ENCODE data around the gene PSMB1. TPM values are rescaled to one million over a fixed set of nuclear protein-coding genes. Genes with fewer than 3 reads are reported as not detected.

PSMB1 gene
- total and polyA plus RNA-seq, 4 donors = 118 to 365 (median 228) TPM

DNA sequence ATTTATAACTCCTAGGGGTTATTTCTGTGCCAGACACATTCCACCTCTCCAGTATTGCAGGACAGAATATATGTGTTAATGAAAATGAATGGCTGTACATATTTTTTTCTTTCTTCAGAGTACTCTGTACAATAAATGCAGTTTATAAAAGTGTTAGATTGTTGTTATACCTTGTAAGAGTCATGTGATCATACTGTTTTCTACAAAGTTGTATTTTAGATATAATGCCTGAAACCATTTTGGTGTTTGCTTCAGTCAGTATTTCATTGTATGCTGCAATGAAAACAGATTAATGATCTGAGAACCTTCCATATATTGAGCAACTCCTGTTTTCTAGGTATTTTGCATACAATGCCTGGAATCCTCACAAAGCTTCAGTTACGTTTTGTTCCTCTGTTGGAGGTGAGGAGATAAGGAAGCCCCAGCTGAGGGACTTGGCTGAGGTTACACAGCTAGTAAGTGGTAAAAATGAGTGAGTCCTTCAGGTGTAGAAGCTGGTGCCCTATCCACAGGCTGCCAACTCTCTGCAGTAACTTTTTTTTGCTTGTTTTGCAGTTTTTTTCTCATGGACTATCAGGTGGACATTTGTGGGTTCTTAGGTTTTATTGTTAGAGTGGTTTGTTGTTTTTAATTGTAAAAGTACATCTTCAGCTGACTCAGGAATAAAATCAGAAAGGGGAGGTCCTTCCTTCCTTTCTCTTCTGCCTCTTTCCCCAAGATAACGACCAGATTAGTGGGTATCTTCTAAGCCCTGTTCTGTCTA lies 19.8 kb upstream of the PSMB1 start:
- Histone ChIP-seq H3K9me3 (ENCODE audit: control insufficient read depth in 4 of 4, insufficient read depth in 3 of 4, low read length in 3 of 4) (no peaks in the 10 kb centered on the region), H3K4me3 (no peak overlapping the region), H3K27ac (ENCODE audit: low read depth in 1 of 2, low read length in 1 of 2) (no peak overlapping the region), H3K9ac (ENCODE audit: insufficient read depth in 1 of 2, low read length in 2 of 2) (no peak overlapping the region), H3K4me1 (ENCODE audit: control insufficient read depth in 5 of 5, insufficient read depth in 5 of 5, low read length in 5 of 5) (peaks cover 0 to 1% (median 0%) of the 10 kb centered on the region in 5 donors), H3K36me3 (ENCODE audit: control insufficient read depth in 4 of 4, insufficient read depth in 4 of 4, low read length in 4 of 4) (peaks cover 24 to 50% (median 32%) of the 10 kb centered on the region in 4 donors), H3K27me3 (ENCODE audit: control insufficient read depth in 3 of 3, insufficient read depth in 3 of 3, low read length in 2 of 3) (no peaks in the 10 kb centered on the region)
- TF ChIP-seq, protein P1, sequence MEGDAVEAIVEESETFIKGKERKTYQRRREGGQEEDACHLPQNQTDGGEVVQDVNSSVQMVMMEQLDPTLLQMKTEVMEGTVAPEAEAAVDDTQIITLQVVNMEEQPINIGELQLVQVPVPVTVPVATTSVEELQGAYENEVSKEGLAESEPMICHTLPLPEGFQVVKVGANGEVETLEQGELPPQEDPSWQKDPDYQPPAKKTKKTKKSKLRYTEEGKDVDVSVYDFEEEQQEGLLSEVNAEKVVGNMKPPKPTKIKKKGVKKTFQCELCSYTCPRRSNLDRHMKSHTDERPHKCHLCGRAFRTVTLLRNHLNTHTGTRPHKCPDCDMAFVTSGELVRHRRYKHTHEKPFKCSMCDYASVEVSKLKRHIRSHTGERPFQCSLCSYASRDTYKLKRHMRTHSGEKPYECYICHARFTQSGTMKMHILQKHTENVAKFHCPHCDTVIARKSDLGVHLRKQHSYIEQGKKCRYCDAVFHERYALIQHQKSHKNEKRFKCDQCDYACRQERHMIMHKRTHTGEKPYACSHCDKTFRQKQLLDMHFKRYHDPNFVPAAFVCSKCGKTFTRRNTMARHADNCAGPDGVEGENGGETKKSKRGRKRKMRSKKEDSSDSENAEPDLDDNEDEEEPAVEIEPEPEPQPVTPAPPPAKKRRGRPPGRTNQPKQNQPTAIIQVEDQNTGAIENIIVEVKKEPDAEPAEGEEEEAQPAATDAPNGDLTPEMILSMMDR (IDR thresholded peaks at IDR 0.05; ENCODE audit: control extremely low read depth, extremely low read depth) = no peak
- WGBS, 2 donors = 63 to 78% methylated on average over 2 of the region's 2 CpGs
- DNase-seq (no peak), ATAC-seq (ENCODE audit: insufficient read depth, low FRiP score) (no peak)

DNA sequence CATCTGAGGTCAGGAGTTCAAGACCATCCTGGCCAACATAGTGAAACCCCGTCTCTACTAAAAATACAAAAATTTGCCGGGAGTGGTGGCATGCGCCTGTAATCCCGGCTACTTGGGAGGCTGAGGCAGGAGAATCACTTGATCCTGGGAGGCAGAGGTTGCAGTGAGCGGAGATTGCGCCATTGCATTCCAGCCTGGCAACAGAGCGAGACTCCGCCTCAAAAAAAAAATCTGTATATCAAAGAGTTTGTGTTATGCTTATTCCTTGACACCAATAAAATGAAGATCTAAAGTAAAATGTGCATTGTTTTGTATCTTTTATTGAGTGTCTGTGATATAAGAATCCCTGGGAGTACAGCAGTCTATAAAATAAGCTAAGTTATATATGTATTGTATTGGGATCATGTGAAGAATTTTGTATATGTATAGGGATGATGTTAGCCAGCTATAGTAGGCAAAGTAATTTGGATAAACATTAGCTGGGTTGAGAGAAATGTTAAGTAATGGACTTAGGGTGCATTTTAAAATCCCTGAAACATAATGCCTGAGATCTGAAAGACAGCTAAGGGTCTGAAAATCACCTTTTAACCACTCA lies 11.9 kb upstream of the PSMB1 start:
- DNase-seq = no peak
- Histone ChIP-seq H3K9me3 (ENCODE audit: control insufficient read depth in 4 of 4, insufficient read depth in 3 of 4, low read length in 3 of 4) (no peaks in the 10 kb centered on the region), H3K4me3 (no peak overlapping the region), H3K36me3 (ENCODE audit: control insufficient read depth in 4 of 4, insufficient read depth in 4 of 4, low read length in 4 of 4) (peaks cover 11 to 35% (median 21%) of the 10 kb centered on the region in 4 donors), H3K4me1 (ENCODE audit: control insufficient read depth in 5 of 5, insufficient read depth in 5 of 5, low read length in 5 of 5) (peaks cover 0 to under 1% (median 0%) of the 10 kb centered on the region in 5 donors), H3K9ac (ENCODE audit: insufficient read depth in 1 of 2, low read length in 2 of 2) (no peak overlapping the region), H3K27ac (ENCODE audit: low read depth in 1 of 2, low read length in 1 of 2) (no peak overlapping the region), H3K27me3 (ENCODE audit: control insufficient read depth in 3 of 3, insufficient read depth in 3 of 3, low read length in 2 of 3) (no peaks in the 10 kb centered on the region)
- TF ChIP-seq, protein P1 (IDR thresholded peaks at IDR 0.05; ENCODE audit: control extremely low read depth, extremely low read depth) = no peak
- 97 to 98% methylated on average over 8 of the region's 8 CpGs for WGBS, 2 donors
- ATAC-seq (ENCODE audit: insufficient read depth, low FRiP score) = no peak

DNA sequence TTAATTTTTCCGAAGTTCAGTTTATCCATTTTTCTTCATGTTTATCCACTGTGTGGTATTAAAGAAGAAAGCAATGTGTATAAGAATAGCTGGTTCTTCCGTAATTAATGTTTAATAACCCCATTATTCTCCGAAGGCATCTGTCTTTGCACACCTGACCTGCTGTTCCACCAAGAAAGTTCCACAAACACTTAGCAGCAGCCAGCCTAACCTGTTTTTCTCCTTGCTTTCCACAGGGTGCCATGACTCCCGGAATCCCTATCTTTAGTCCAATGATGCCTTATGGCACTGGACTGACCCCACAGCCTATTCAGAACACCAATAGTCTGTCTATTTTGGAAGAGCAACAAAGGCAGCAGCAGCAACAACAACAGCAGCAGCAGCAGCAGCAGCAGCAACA lies 8.4 kb upstream of the PSMB1 start:
- ATAC-seq (ENCODE audit: insufficient read depth, low FRiP score) (no peak), DNase-seq (peak; percentile 46 to 69 (median 58))
- 79 to 90% methylated on average over 4 of the region's 4 CpGs for WGBS, 2 donors
- peaks cover under 1 to 32% (median 19%) of the 10 kb centered on the region in 4 donors for H3K36me3 ChIP-seq (ENCODE audit: control insufficient read depth in 4 of 4, insufficient read depth in 4 of 4, low read length in 4 of 4)
- no peaks in the 10 kb centered on the region for H3K4me1 ChIP-seq (ENCODE audit: control insufficient read depth in 5 of 5, insufficient read depth in 5 of 5, low read length in 5 of 5)
- no peak overlapping the region for H3K9ac ChIP-seq (ENCODE audit: insufficient read depth in 1 of 2, low read length in 2 of 2)
- TF ChIP-seq, protein P1 (IDR thresholded peaks at IDR 0.05; ENCODE audit: control extremely low read depth, extremely low read depth) = no peak
- H3K27ac ChIP-seq (ENCODE audit: low read depth in 1 of 2, low read length in 1 of 2) = no peak overlapping the region
- no peaks in the 10 kb centered on the region for H3K9me3 ChIP-seq (ENCODE audit: control insufficient read depth in 4 of 4, insufficient read depth in 3 of 4, low read length in 3 of 4)
- no peaks in the 10 kb centered on the region for H3K27me3 ChIP-seq (ENCODE audit: control insufficient read depth in 3 of 3, insufficient read depth in 3 of 3, low read length in 2 of 3)
- no peak overlapping the region for H3K4me3 ChIP-seq

All from lung (tissue), 12 donors.